ENCODE data around the gene APIP. TPM values are rescaled to one million over a fixed set of nuclear protein-coding genes. Genes with fewer than 3 reads are reported as not detected.

Gene APIP, protein sequence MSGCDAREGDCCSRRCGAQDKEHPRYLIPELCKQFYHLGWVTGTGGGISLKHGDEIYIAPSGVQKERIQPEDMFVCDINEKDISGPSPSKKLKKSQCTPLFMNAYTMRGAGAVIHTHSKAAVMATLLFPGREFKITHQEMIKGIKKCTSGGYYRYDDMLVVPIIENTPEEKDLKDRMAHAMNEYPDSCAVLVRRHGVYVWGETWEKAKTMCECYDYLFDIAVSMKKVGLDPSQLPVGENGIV
- 21.6 and 26.0 TPM in 2 replicates for total RNA-seq

DNA sequence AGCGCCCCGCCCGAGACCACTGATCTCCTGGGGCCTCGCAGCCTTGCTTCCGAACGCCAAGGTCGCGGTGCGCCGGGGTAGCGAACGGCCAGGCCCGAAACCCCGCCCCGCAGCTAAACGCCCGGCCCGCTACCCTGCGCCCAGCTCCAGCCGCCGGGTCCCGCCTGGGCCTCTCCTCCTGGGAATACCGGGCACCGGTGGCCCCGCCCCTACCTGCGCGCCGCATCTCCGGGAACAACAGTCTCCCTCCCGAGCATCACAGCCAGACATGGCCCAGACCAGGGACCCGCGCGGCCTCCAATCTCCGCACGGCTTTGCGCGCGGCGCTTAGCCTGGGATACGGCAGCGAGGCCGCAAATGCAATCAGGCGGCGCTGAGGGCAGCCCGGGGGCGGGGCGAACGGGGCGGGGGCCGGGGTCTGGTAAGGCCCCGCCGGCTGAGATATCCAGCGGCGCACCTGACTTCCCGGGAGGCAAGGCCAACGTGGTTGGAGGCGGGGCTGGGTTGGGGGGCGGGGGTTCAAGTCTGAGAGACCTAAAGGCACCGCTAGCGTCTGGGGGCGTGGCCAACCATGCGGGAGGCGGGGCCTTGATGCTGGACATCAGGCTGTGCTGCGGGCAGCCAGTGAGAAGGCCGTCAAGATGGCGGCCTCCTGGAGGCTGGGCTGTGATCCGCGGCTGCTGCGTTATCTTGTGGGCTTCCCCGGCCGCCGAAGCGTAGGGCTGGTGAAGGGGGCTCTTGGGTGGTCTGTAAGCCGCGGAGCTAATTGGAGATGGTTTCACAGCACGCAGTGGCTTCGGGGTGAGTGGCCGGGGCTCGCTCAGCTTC lies at the start of gene APIP, which contains the start of gene PDHX:
Gene APIP, minus strand, starts transcription at position 365 of the 828 bp plus-strand sequence. Its CDS starts 95 bp downstream, at position 270.
Gene PDHX, plus strand, starts transcription at position 604 of the 828 bp plus-strand sequence. Its CDS starts 38 bp downstream, at position 642.
- DNase-seq (ENCODE audit: low read depth): peak; percentile 70
- H3K4me3 ChIP-seq (ENCODE audit: low read depth, low read length): peak within 1 kb of the TSS; percentile 79

DNA sequence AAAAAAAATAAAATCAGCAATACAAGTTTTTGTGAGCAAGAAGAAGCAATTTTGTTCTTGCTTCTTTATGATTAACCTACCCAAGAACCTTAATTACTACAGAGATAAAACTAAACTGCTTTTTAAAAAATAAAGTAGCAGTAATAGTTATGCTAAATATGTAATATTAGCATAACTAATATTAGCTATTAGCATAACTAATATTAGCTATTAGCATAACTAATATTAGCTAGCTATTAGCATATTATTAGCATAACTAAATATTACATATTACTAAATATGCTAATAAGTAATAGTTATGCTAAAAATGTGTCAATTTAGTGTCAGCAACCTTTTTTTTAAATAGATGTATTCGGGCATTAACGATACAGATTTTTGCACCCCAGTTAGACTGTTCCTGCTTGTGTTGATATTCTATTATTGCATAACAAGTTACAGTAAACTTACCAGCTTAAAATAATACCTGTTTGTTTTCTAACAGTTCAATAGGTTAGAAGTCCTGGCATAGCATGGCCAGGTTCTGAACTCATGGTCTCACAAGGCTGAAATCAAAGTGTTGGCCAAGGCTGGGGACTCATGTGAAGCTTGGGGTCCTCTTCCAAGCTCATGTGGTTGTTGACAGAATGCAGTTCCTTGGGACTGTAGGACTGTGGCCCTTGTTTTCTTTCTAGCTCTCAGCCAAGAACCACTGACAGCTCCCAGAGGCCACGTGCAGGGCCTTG lies 48.6 kb upstream of the APIP start:
- no peak for TF ChIP-seq CTCF (conservative IDR thresholded peaks at IDR 0.05; ENCODE audit: low read depth, low read length)
- DNase-seq (ENCODE audit: low read depth): no peak
- no peak overlapping the region for H3K4me3 ChIP-seq (ENCODE audit: low read depth, low read length)

More for the DNA sequence above, at the start of gene APIP, which contains the start of gene PDHX:
- no peak for TF ChIP-seq CTCF (conservative IDR thresholded peaks at IDR 0.05; ENCODE audit: low read depth, low read length)

GRCh38 chr11:34963351-34963750 lies 47.2 kb upstream of the APIP start:
- no peak for DNase-seq (ENCODE audit: low read depth)
- TF ChIP-seq CTCF (conservative IDR thresholded peaks at IDR 0.05; ENCODE audit: low read depth, low read length): no peak
- H3K4me3 ChIP-seq (ENCODE audit: low read depth, low read length): no peak overlapping the region

GRCh38 chr11:34962034-34962433 lies 45.9 kb upstream of the APIP start:
- no peak for DNase-seq (ENCODE audit: low read depth)
- no peak overlapping the region for H3K4me3 ChIP-seq (ENCODE audit: low read depth, low read length)
- TF ChIP-seq CTCF (conservative IDR thresholded peaks at IDR 0.05; ENCODE audit: low read depth, low read length): no peak

DNA sequence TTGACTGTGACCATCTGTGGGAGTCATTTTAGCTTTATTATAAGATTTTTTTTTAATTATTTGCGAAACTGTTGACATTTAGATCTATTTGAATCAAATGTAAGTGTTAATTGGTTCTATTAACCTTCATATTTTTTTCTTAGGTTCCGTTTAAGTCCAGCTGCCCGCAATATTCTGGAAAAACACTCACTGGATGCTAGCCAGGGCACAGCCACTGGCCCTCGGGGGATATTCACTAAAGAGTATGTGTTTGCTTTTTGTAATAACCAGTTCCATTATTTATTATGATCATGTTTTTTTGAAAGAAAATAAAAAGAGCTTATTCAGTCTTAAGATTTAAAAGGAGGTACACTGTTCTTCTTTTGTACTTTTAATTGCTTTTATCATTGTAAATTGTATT lies 44.1 kb upstream of the APIP start:
- TF ChIP-seq CTCF (conservative IDR thresholded peaks at IDR 0.05; ENCODE audit: low read depth, low read length): no peak
- DNase-seq (ENCODE audit: low read depth): no peak
- no peak overlapping the region for H3K4me3 ChIP-seq (ENCODE audit: low read depth, low read length)

DNA sequence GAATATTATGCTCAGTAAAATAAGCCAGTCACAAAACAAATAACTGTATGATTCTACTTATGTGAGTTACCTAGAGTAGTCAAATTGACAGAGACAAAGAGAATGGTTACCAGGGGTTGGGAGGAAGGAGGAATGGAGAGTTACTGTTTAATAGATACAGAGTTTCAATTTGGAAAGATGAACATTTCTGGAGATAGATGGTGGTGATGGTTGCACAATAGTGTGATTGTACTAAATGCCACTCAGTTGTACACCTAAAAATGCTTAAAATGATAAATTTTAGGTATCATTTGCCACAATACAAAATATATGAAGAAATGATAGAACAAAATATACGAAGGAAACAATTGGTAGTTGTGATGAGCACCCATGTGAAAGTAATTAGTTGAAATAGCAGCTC lies 43.6 kb upstream of the APIP start:
- TF ChIP-seq CTCF (conservative IDR thresholded peaks at IDR 0.05; ENCODE audit: low read depth, low read length): no peak

More for the DNA sequence above, 43.6 kb upstream of the APIP start:
- no peak for DNase-seq (ENCODE audit: low read depth)
- no peak overlapping the region for H3K4me3 ChIP-seq (ENCODE audit: low read depth, low read length)
